ENCODE results near the gene MTMR12. TPM values are rescaled to one million over a fixed set of nuclear protein-coding genes. Genes with fewer than 3 reads are reported as not detected.

Gene MTMR12, protein sequence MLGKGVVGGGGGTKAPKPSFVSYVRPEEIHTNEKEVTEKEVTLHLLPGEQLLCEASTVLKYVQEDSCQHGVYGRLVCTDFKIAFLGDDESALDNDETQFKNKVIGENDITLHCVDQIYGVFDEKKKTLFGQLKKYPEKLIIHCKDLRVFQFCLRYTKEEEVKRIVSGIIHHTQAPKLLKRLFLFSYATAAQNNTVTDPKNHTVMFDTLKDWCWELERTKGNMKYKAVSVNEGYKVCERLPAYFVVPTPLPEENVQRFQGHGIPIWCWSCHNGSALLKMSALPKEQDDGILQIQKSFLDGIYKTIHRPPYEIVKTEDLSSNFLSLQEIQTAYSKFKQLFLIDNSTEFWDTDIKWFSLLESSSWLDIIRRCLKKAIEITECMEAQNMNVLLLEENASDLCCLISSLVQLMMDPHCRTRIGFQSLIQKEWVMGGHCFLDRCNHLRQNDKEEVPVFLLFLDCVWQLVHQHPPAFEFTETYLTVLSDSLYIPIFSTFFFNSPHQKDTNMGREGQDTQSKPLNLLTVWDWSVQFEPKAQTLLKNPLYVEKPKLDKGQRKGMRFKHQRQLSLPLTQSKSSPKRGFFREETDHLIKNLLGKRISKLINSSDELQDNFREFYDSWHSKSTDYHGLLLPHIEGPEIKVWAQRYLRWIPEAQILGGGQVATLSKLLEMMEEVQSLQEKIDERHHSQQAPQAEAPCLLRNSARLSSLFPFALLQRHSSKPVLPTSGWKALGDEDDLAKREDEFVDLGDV
- total RNA-seq (ENCODE audit: low replicate concordance) = 12.8 and 17.1 TPM in 2 replicates

- TF ChIP-seq CTCF (IDR thresholded peaks at IDR 0.05; ENCODE audit: insufficient read depth, low read length) = no peak
- peak within 1 kb of the TSS; percentile 81 for H3K4me3 ChIP-seq (ENCODE audit: low read depth, low read length)
- DNase-seq (ENCODE audit: low read depth) = peak; percentile 99
Measured at GRCh38 chr5:32312595-32313332, at the start of gene MTMR12. TSS of gene MTMR12 (minus strand) at chr5:32312939. CDS start at chr5:32312838, 101 bp downstream.

GRCh38 chr5:32362527-32362926 lies 49.8 kb upstream of the MTMR12 start:
- no peak overlapping the region for H3K4me3 ChIP-seq (ENCODE audit: low read depth, low read length)
- no peak for TF ChIP-seq CTCF (IDR thresholded peaks at IDR 0.05; ENCODE audit: insufficient read depth, low read length)
- DNase-seq (ENCODE audit: low read depth) = no peak

GRCh38 chr5:32360906-32361305 lies 48.2 kb upstream of the MTMR12 start:
- TF ChIP-seq CTCF (IDR thresholded peaks at IDR 0.05; ENCODE audit: insufficient read depth, low read length) = no peak
- H3K4me3 ChIP-seq (ENCODE audit: low read depth, low read length) = no peak overlapping the region
- DNase-seq (ENCODE audit: low read depth) = peak; percentile 29

- TF ChIP-seq CTCF (IDR thresholded peaks at IDR 0.05; ENCODE audit: insufficient read depth, low read length) = no peak
- no peak for DNase-seq (ENCODE audit: low read depth)
- no peak overlapping the region for H3K4me3 ChIP-seq (ENCODE audit: low read depth, low read length)
Measured at GRCh38 chr5:32358611-32359010, 45.9 kb upstream of the MTMR12 start.

DNA sequence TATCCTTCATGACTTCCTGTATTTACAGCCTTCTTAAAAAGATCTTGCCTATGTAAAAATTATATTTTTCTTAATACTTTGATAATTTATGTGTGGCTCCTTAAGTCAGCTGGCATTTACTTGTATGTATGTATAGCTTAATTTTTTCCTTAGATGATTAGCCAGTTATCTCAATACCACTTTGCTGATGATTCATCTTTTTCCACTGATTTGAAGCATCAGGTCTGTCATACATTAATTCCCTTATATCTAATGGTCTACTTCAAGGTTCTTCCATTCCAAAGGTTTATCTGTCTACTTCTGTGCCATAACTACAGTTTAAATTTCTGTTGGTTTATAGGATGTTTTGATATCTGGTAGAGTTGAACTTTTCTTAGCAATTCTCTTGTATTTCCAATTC lies 44.9 kb upstream of the MTMR12 start:
- TF ChIP-seq CTCF (IDR thresholded peaks at IDR 0.05; ENCODE audit: insufficient read depth, low read length) = no peak
- no peak overlapping the region for H3K4me3 ChIP-seq (ENCODE audit: low read depth, low read length)
- no peak for DNase-seq (ENCODE audit: low read depth)

GRCh38 chr5:32355686-32356085 lies 42.9 kb upstream of the MTMR12 start:
- peak; percentile 69 for DNase-seq (ENCODE audit: low read depth)
- TF ChIP-seq CTCF (IDR thresholded peaks at IDR 0.05; ENCODE audit: insufficient read depth, low read length) = no peak
- H3K4me3 ChIP-seq (ENCODE audit: low read depth, low read length) = no peak overlapping the region

Measured in fibroblast of the aortic adventitia (primary cell).